Measurements from ENCODE around the gene MRPS5. TPM values are rescaled to one million over a fixed set of nuclear protein-coding genes. Genes with fewer than 3 reads are reported as not detected.

The MRPS5 gene
- total RNA-seq, 2 experiments from 2014 or later: 89.6 to 90.2 TPM

GRCh38 chr2:95051626-95052025, 70.0 kb downstream of the MRPS5 start:
- no peaks in the 10 kb centered on the region for H3K36me3 ChIP-seq (ENCODE audit: insufficient read depth, low read length)

GRCh38 chr2:95050385-95051300, 71.0 kb downstream of the MRPS5 start:
- no peak for DNase-seq (ENCODE audit: low spot score)
- H3K4me3 ChIP-seq (ENCODE audit: low read depth, low read length, poor library complexity, severe bottlenecking): no peak overlapping the region
- H3K4me1 ChIP-seq (ENCODE audit: insufficient read depth, low read length, poor library complexity, severe bottlenecking): no peaks in the 10 kb centered on the region
- ChIA-PET CTCF (ENCODE audit: unreplicated experiment) (no interaction called here), POLR2A (no interaction called here)
- TF ChIP-seq EZH2phosphoT487 (IDR thresholded peaks at IDR 0.05; ENCODE audit: borderline replicate concordance, low read depth, low read length) (no peak), CTCF (conservative IDR thresholded peaks at IDR 0.05; ENCODE audit: low read length) (no peak)
- H3K9me2 ChIP-seq (ENCODE audit: insufficient read depth, low read length): no peaks in the 10 kb centered on the region
- no peak overlapping the region for H2AFZ ChIP-seq (ENCODE audit: low read length)
- H3K4me2 ChIP-seq (ENCODE audit: low read length): no peak overlapping the region
- intact Hi-C loops (cut with micrococcal nuclease; ENCODE audit: unreplicated experiment): no loop called here
- no peaks in the 10 kb centered on the region for H3K79me2 ChIP-seq (ENCODE audit: insufficient read depth, low read depth, low read length)
- no peak overlapping the region for H3K27ac ChIP-seq (ENCODE audit: low read depth, low read length, poor library complexity, severe bottlenecking)
- H3K9me3 ChIP-seq (ENCODE audit: low read length): no peaks in the 10 kb centered on the region
- no peaks in the 10 kb centered on the region for H3K36me3 ChIP-seq (ENCODE audit: insufficient read depth, low read length)
- H4K20me1 ChIP-seq (ENCODE audit: insufficient read depth, low read length): no peaks in the 10 kb centered on the region
- no TSS peak for BruUV-seq (replicated peaks)

More at GRCh38 chr2:95051626-95052025, 70.0 kb downstream of the MRPS5 start:
- CTCF ChIA-PET (ENCODE audit: unreplicated experiment): no interaction called here
- H3K4me1 ChIP-seq (ENCODE audit: insufficient read depth, low read length, poor library complexity, severe bottlenecking): no peaks in the 10 kb centered on the region
- no peak overlapping the region for H2AFZ ChIP-seq (ENCODE audit: low read length)
- intact Hi-C loops (cut with micrococcal nuclease; ENCODE audit: unreplicated experiment): no loop called here
- H4K20me1 ChIP-seq (ENCODE audit: insufficient read depth, low read length): no peaks in the 10 kb centered on the region
- no peaks in the 10 kb centered on the region for H3K79me2 ChIP-seq (ENCODE audit: insufficient read depth, low read depth, low read length)
- TF ChIP-seq EZH2phosphoT487 (IDR thresholded peaks at IDR 0.05; ENCODE audit: borderline replicate concordance, low read depth, low read length) (no peak), CTCF (conservative IDR thresholded peaks at IDR 0.05; ENCODE audit: low read length) (no peak)
- H3K4me2 ChIP-seq (ENCODE audit: low read length): no peak overlapping the region
- H3K27ac ChIP-seq (ENCODE audit: low read depth, low read length, poor library complexity, severe bottlenecking): no peak overlapping the region
- H3K9me2 ChIP-seq (ENCODE audit: insufficient read depth, low read length): no peaks in the 10 kb centered on the region
- no TSS peak for BruUV-seq (replicated peaks)
- POLR2A ChIA-PET: no interaction called here
- H3K4me3 ChIP-seq (ENCODE audit: low read depth, low read length, poor library complexity, severe bottlenecking): no peak overlapping the region
- no peaks in the 10 kb centered on the region for H3K9me3 ChIP-seq (ENCODE audit: low read length)
- no peak for DNase-seq (ENCODE audit: low spot score)

DNA sequence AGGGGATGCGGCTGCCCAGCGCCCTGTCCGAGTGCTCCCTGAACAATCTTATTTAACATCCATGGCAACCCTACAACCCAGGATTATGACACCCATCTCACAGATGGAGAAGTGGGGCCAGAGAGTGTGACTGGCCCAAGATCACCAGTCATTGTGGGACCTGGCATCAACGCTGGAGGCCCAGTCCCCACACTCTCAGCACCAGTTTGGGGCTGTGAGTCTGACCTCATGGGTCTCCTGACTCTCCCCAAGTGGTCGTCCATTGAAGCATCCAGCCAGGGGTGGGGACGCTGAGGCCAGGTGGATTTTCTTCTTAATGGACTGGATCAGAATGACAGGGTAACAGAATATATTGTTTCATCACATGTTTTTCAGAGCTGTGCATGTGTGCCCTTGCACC, 71.6 kb downstream of the MRPS5 start:
- TF ChIP-seq CTCF (conservative IDR thresholded peaks at IDR 0.05; ENCODE audit: low read length): no peak
- no peak for TF ChIP-seq EZH2phosphoT487 (IDR thresholded peaks at IDR 0.05; ENCODE audit: borderline replicate concordance, low read depth, low read length)
- Histone ChIP-seq H3K4me2 (ENCODE audit: low read length) (no peak overlapping the region), H3K27ac (ENCODE audit: low read depth, low read length, poor library complexity, severe bottlenecking) (no peak overlapping the region), H3K79me2 (ENCODE audit: insufficient read depth, low read depth, low read length) (no peaks in the 10 kb centered on the region), H2AFZ (ENCODE audit: low read length) (no peak overlapping the region), H3K4me1 (ENCODE audit: insufficient read depth, low read length, poor library complexity, severe bottlenecking) (no peaks in the 10 kb centered on the region), H3K4me3 (ENCODE audit: low read depth, low read length, poor library complexity, severe bottlenecking) (no peak overlapping the region), H3K9me3 (ENCODE audit: low read length) (no peaks in the 10 kb centered on the region), H3K36me3 (ENCODE audit: insufficient read depth, low read length) (no peaks in the 10 kb centered on the region), H4K20me1 (ENCODE audit: insufficient read depth, low read length) (no peaks in the 10 kb centered on the region), H3K9me2 (ENCODE audit: insufficient read depth, low read length) (no peaks in the 10 kb centered on the region)
- no peak for DNase-seq (ENCODE audit: low spot score)
- ChIA-PET POLR2A (no interaction called here), CTCF (ENCODE audit: unreplicated experiment) (no interaction called here)
- BruUV-seq (replicated peaks): no TSS peak
- intact Hi-C loops (cut with micrococcal nuclease; ENCODE audit: unreplicated experiment): no loop called here

All from OCI-LY7 (cell line).